Measurements from ENCODE around the gene PTPRM. TPM values are rescaled to one million over a fixed set of nuclear protein-coding genes. Genes with fewer than 3 reads are reported as not detected.

Gene PTPRM
- total and polyA plus RNA-seq, 7 donors = 3.9 to 151 (median 62.8) TPM

- peaks cover 0 to 5% (median 0%) of the 10 kb centered on the region in 4 donors for H3K36me3 ChIP-seq
- intact Hi-C loops (cut with DNase I) = no loop called here
- H3K4me1 ChIP-seq = no peaks in the 10 kb centered on the region
- H3K27ac ChIP-seq = no peak overlapping the region
- H3K9me3 ChIP-seq = no peaks in the 10 kb centered on the region
- DNase-seq = no peak
- no peak overlapping the region for H3K4me3 ChIP-seq
- H3K27me3 ChIP-seq = no peaks in the 10 kb centered on the region
- WGBS, 2 donors = 85 to 87% methylated on average over 6 of the region's 6 CpGs
- TF ChIP-seq POLR2AphosphoS5 (IDR thresholded peaks at IDR 0.05) (no peak), POLR2A (IDR thresholded peaks at IDR 0.05) (no peak), EP300 (IDR thresholded peaks at IDR 0.05) (no peak), CTCF (IDR thresholded peaks at IDR 0.05) (no peak)
These were observed 752.8 kb downstream of the PTPRM start for GRCh38 chr18:8319798-8320489.

- 85 to 87% methylated on average over 2 of the region's 2 CpGs for WGBS, 2 donors
- Histone ChIP-seq H3K4me3 (no peak overlapping the region), H3K27ac (no peak overlapping the region), H3K4me1 (peaks cover 0 to 7% (median 6%) of the 10 kb centered on the region in 4 donors), H3K27me3 (no peaks in the 10 kb centered on the region), H3K9me3 (no peaks in the 10 kb centered on the region), H3K36me3 (peaks cover 0 to 5% (median 0%) of the 10 kb centered on the region in 4 donors)
- intact Hi-C loops (cut with DNase I) = no loop called here
- DNase-seq = no peak
- no peak for TF ChIP-seq EP300 (IDR thresholded peaks at IDR 0.05)
- no peak for TF ChIP-seq CTCF (IDR thresholded peaks at IDR 0.05)
- no peak for TF ChIP-seq POLR2AphosphoS5 (IDR thresholded peaks at IDR 0.05)
- no peak for TF ChIP-seq POLR2A (IDR thresholded peaks at IDR 0.05)
These were observed 755.4 kb downstream of the PTPRM start for GRCh38 chr18:8322486-8322885.

GRCh38 chr18:8324343-8325065 lies 757.4 kb downstream of the PTPRM start:
- TF ChIP-seq POLR2AphosphoS5 (IDR thresholded peaks at IDR 0.05) (no peak), CTCF (IDR thresholded peaks at IDR 0.05) (no peak), POLR2A (IDR thresholded peaks at IDR 0.05) (no peak), EP300 (IDR thresholded peaks at IDR 0.05) (no peak)
- no peak overlapping the region for H3K4me3 ChIP-seq
- H3K27me3 ChIP-seq = no peaks in the 10 kb centered on the region
- peaks cover 0 to 27% (median 22%) of the 10 kb centered on the region in 4 donors for H3K4me1 ChIP-seq
- H3K9me3 ChIP-seq = no peaks in the 10 kb centered on the region
- DNase-seq = no peak
- H3K27ac ChIP-seq = no peak overlapping the region
- WGBS, 2 donors = 91 to 95% methylated on average over 3 of the region's 3 CpGs
- H3K36me3 ChIP-seq = peaks cover 0 to under 1% (median 0%) of the 10 kb centered on the region in 4 donors
- intact Hi-C loops (cut with DNase I) = no loop called here

DNA sequence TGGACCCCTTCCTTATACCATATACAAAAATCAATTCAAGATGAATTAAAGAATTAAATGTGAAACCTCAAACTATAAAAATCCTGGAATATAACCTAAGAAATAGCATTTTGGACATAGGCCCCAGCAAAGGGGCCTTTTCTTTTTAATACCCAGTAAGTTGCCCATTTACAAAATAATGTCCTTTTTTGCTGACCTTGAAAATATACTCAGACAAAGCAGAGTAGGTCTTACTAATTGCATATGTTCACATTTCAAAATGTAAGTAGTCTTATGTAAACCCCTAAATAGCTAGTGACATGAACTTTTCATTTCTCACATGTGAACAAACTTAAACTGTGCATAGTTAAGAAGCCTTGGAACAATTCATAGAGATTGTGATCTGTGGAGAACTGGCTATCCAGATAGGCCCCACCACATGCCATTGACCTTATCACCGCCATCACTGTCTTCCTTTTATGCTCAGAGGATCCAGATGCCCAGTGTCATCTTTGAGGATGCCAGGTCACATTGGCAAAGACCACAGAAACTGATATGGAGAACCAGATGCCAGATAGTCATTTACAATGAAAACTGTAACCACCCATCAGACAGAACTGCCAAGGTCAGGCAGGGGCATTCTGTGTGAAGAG lies 759.8 kb downstream of the PTPRM start:
- Histone ChIP-seq H3K27me3 (no peaks in the 10 kb centered on the region), H3K4me1 (peaks cover 0 to 28% (median 22%) of the 10 kb centered on the region in 4 donors), H3K9me3 (no peaks in the 10 kb centered on the region), H3K27ac (no peak overlapping the region), H3K4me3 (no peak overlapping the region), H3K36me3 (no peaks in the 10 kb centered on the region)
- 91 to 98% methylated on average over 1 of the region's 1 CpG for WGBS, 2 donors
- DNase-seq = no peak
- no peak for TF ChIP-seq EP300 (IDR thresholded peaks at IDR 0.05)
- TF ChIP-seq POLR2A (IDR thresholded peaks at IDR 0.05) = no peak
- TF ChIP-seq CTCF (IDR thresholded peaks at IDR 0.05) = no peak
- no peak for TF ChIP-seq POLR2AphosphoS5 (IDR thresholded peaks at IDR 0.05)
- intact Hi-C loops (cut with DNase I) = no loop called here

Data from sigmoid colon (tissue), 7 donors.